PC-3 (cell line): Measurements from ENCODE around the gene ANKDD1B. TPM values are rescaled to one million over a fixed set of nuclear protein-coding genes. Genes with fewer than 3 reads are reported as not detected.

Experiments
- ATAC-seq: fragments of 200-7000 bp; cut with Tn5 transposase; 2 replicates; pipeline ENCODE4 v1.9.1; 2020; ENCODE audit warnings: mild to moderate bottlenecking, moderate library complexity
- BruUV-seq: library from RNA; stranded (reverse); fragments of 400-500 nt; replicated peaks from 2 replicates; lab custom pipeline; 2021; lab: Mats Ljungman, UMichigan
- CTCF ChIA-PET: fragments of 300-600 bp; sonication (Branson Sonifier 250); formaldehyde crosslinking; loops from one replicate; lab custom pipeline; 2022; ENCODE audit warnings: antibody characterized with exemption; lab: Charles Lee
- POLR2A ChIA-PET: fragments of 300-600 bp; sonication (Branson Sonifier 250); formaldehyde crosslinking; loops from one replicate; lab custom pipeline; 2022; ENCODE audit warnings: antibody characterized with exemption; ENCODE audit not compliant: unreplicated experiment; lab: Charles Lee
- DNase-seq: peaks from one replicate; pipeline ENCODE4 v3.0.0-alpha.2; 2015
- H2AFZ ChIP-seq: fragments of 300-600 bp; sonication (generic); 2 replicates; pipeline ENCODE4 v1.6.0; 2016; ENCODE audit warnings: antibody characterized with exemption, low read length
- H3F3A ChIP-seq: fragments of 300-600 bp; sonication (generic); one replicate; pipeline ENCODE4 v1.6.0; 2017; ENCODE audit warnings: antibody characterized with exemption, low read length, control low read depth, mild to moderate bottlenecking; ENCODE audit not compliant: unreplicated experiment
- H3K27ac ChIP-seq: fragments of 300-600 bp; sonication (generic); 2 replicates; pipeline ENCODE4 v1.5.1; 2016; ENCODE audit warnings: mild to moderate bottlenecking, low read length
- H3K27me3 ChIP-seq: fragments of 300-600 bp; sonication (generic); 2 replicates; pipeline ENCODE4 v1.6.1; 2016; ENCODE audit warnings: low read length, mixed read lengths
- H3K36me3 ChIP-seq: fragments of 300-600 bp; sonication (generic); 2 replicates; pipeline ENCODE4 v1.6.1; 2016; ENCODE audit warnings: low read depth, mixed run types, low read length, mixed read lengths
- H3K4me1 ChIP-seq: fragments of 300-600 bp; sonication (generic); 2 replicates; pipeline ENCODE4 v1.5.1; 2016; ENCODE audit warnings: low read length; ENCODE audit not compliant: insufficient read depth
- H3K4me2 ChIP-seq: fragments of 300-600 bp; sonication (generic); 2 replicates; pipeline ENCODE4 v1.6.0; 2016; ENCODE audit warnings: low read length
- H3K4me3 ChIP-seq: fragments of 300-600 bp; sonication (generic); 2 replicates; pipeline ENCODE4 v1.5.1; 2016; ENCODE audit warnings: mild to moderate bottlenecking, low read length, mixed read lengths
- H3K79me2 ChIP-seq: fragments of 300-600 bp; sonication (generic); 2 replicates; pipeline ENCODE4 v1.6.1; 2017; ENCODE audit warnings: low read length, mixed read lengths
- H3K9ac ChIP-seq: fragments of 300-600 bp; sonication (generic); 2 replicates; pipeline ENCODE4 v1.6.0; 2016; ENCODE audit warnings: mild to moderate bottlenecking, low read length
- H3K9me2 ChIP-seq: fragments of 300-600 bp; sonication (generic); replicated peaks from 2 replicates; pipeline ENCODE4 v1.6.1; 2016; ENCODE audit warnings: mixed run types, low read length, mixed read lengths
- H3K9me3 ChIP-seq: fragments of 300-600 bp; sonication (generic); 2 replicates; pipeline ENCODE4 v1.6.1; 2016; ENCODE audit warnings: low read length, mixed read lengths
- H4K20me1 ChIP-seq: fragments of 300-600 bp; sonication (generic); 2 replicates; pipeline ENCODE4 v1.6.1; 2016; ENCODE audit warnings: low read length, mixed read lengths
- EZH2 ChIP-seq: fragments of 300-600 bp; sonication (generic); IDR thresholded peaks from one replicate; pipeline ENCODE4 v1.6.1; 2017; ENCODE audit warnings: antibody characterized with exemption, mild to moderate bottlenecking, low read length; ENCODE audit not compliant: unreplicated experiment
- EZH2phosphoT487 ChIP-seq: fragments of 300-600 bp; sonication (generic); IDR thresholded peaks from 2 replicates; pipeline ENCODE4 v1.6.1; 2018; ENCODE audit warnings: mild to moderate bottlenecking, antibody characterized with exemption, low read length, borderline replicate concordance
- intact Hi-C: fragments of 100-400 bp; cut with micrococcal nuclease; formaldehyde crosslinking; loops from 2 replicates; pipeline ENCODE4 v1.9.0; 2023
- total RNA-seq: library from RNA; depleted of rRNA; stranded (reverse); fragments of >200 nt; gene quantifications from 2 replicates; pipeline ENCODE4 v1.2.3, GENCODE V29; 2014
- TF ChIP-seq, protein P1 (sequence below): fragments of 300-600 bp; sonication (generic); conservative IDR thresholded peaks from 2 replicates; pipeline ENCODE4 v1.5.1; 2017; ENCODE audit warnings: antibody characterized with exemption, low read depth, mild to moderate bottlenecking, low read length

Gene ANKDD1B
- total RNA-seq, 1 experiment from 2014 or later, result 0.04 TPM

DNA sequence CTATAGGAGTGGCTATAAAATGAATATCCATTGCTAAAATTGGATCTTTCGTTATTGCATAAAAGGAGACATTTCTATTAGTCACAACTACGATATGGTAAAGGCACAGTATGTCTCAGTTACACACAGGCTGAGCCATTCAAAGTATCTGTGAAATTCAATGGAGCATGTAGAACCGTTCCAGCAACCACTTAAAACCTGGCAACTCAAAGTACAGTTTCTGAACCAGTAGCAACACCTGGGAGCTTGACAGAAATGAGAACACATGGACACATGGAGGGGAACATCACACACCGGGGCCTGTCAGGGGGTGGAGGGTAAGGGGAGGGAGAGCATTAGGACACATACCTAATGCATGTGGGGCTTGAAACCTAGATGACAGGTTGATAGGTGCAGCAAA is 90.6 kb downstream of the ANKDD1B start:
- Histone ChIP-seq H4K20me1 (no peaks in the 10 kb centered on the region), H2AFZ (no peak overlapping the region), H3K9me2 (no peaks in the 10 kb centered on the region), H3K79me2 (no peaks in the 10 kb centered on the region), H3K27me3 (no peaks in the 10 kb centered on the region), H3K9ac (no peak overlapping the region), H3F3A (no peaks in the 10 kb centered on the region), H3K4me1 (no peaks in the 10 kb centered on the region), H3K4me3 (no peak overlapping the region), H3K9me3 (no peaks in the 10 kb centered on the region), H3K4me2 (no peak overlapping the region), H3K27ac (no peak overlapping the region), H3K36me3 (peaks cover 17% of the 10 kb centered on the region)
- CTCF ChIA-PET, result no interaction called here
- TF ChIP-seq EZH2 (no peak), EZH2phosphoT487 (no peak)
- TF ChIP-seq, protein P1, sequence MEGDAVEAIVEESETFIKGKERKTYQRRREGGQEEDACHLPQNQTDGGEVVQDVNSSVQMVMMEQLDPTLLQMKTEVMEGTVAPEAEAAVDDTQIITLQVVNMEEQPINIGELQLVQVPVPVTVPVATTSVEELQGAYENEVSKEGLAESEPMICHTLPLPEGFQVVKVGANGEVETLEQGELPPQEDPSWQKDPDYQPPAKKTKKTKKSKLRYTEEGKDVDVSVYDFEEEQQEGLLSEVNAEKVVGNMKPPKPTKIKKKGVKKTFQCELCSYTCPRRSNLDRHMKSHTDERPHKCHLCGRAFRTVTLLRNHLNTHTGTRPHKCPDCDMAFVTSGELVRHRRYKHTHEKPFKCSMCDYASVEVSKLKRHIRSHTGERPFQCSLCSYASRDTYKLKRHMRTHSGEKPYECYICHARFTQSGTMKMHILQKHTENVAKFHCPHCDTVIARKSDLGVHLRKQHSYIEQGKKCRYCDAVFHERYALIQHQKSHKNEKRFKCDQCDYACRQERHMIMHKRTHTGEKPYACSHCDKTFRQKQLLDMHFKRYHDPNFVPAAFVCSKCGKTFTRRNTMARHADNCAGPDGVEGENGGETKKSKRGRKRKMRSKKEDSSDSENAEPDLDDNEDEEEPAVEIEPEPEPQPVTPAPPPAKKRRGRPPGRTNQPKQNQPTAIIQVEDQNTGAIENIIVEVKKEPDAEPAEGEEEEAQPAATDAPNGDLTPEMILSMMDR, result no peak
- POLR2A ChIA-PET, result no interaction called here
- no TSS peak for BruUV-seq
- DNase-seq, result no peak
- ATAC-seq, result no peak
- intact Hi-C loops, result no loop called here

DNA sequence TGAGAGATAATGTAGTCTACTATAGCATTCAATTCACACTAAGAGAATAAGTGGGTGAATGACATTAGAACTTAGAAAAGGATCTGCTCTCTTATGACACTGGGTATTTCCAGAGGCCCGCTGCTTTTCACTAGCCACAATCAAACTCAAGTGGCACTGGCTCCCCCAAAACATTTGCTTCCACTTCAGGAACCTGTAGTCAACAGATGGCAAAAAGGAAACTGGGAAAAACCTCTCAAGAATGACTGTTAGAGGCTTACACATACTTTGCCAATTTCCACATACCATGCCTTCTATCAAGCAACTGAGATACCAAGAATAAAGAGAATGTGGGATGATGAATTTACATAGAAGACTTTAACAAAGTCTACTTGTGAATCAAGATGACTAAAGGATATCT is 94.8 kb downstream of the ANKDD1B start:
- no peaks in the 10 kb centered on the region for H4K20me1 ChIP-seq
- H3K4me3 ChIP-seq, result no peak overlapping the region
- H3K9me2 ChIP-seq, result no peaks in the 10 kb centered on the region
- ATAC-seq, result no peak
- no peaks in the 10 kb centered on the region for H3K9me3 ChIP-seq
- DNase-seq, result no peak
- ChIA-PET POLR2A (no interaction called here), CTCF (no interaction called here)
- TF ChIP-seq EZH2 (no peak), EZH2phosphoT487 (no peak)
- TF ChIP-seq, protein P1, result no peak
- no TSS peak for BruUV-seq
- H3K27me3 ChIP-seq, result no peaks in the 10 kb centered on the region
- peaks cover 17% of the 10 kb centered on the region for H3K36me3 ChIP-seq
- H2AFZ ChIP-seq, result no peak overlapping the region
- no peaks in the 10 kb centered on the region for H3K4me1 ChIP-seq
- intact Hi-C loops, result no loop called here
- no peak overlapping the region for H3K27ac ChIP-seq
- no peaks in the 10 kb centered on the region for H3F3A ChIP-seq
- no peak overlapping the region for H3K9ac ChIP-seq
- H3K79me2 ChIP-seq, result 0 out of 2 replicates have a peak, but pooled peaks cover 5% of the 10 kb centered on the region
- no peak overlapping the region for H3K4me2 ChIP-seq

DNA sequence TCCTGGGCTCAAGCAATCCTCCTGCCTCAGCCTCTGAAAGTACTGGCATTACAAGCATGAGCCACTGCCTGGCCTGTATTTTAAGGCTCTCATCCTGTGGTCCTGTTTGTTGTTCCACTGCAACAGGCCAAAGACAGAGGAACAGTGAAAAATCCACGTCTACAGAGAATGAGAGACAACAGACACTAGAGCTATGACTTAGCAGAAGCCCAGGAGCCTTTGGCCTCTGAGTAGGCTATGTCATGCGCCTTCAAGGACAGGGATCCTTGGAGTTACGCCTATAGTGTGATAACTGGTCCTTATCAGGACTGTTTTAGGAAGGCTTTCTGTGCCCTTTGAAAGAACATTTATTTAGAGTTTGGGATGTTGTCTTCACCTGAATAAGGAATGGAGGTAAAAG is 95.5 kb downstream of the ANKDD1B start:
- no peak overlapping the region for H3K4me3 ChIP-seq
- H3F3A ChIP-seq, result no peaks in the 10 kb centered on the region
- H3K27me3 ChIP-seq, result no peaks in the 10 kb centered on the region
- BruUV-seq, result no TSS peak
- H4K20me1 ChIP-seq, result no peaks in the 10 kb centered on the region
- TF ChIP-seq EZH2 (no peak), EZH2phosphoT487 (no peak)
- TF ChIP-seq, protein P1, result no peak
- H3K79me2 ChIP-seq, result 0 out of 2 replicates have a peak, but pooled peaks cover 8% of the 10 kb centered on the region
- ChIA-PET CTCF (no interaction called here), POLR2A (no interaction called here)
- ATAC-seq (no peak), DNase-seq (no peak)
- H3K9me2 ChIP-seq, result no peaks in the 10 kb centered on the region
- intact Hi-C loops, result no loop called here
- no peak overlapping the region for H3K4me2 ChIP-seq
- no peak overlapping the region for H3K27ac ChIP-seq
- no peaks in the 10 kb centered on the region for H3K9me3 ChIP-seq
- no peaks in the 10 kb centered on the region for H3K4me1 ChIP-seq
- H3K9ac ChIP-seq, result no peak overlapping the region
- H3K36me3 ChIP-seq, result peaks cover 15% of the 10 kb centered on the region
- H2AFZ ChIP-seq, result no peak overlapping the region
